CD4-positive, alpha-beta T cell treated with Interferon gamma for 1 hour (primary cell): ENCODE data around the gene TBC1D14.

ENCODE experiments used
- DNase-seq: peaks from one replicate; pipeline ENCODE4 v3.0.0-alpha.2; 2020

The TBC1D14 gene

DNA sequence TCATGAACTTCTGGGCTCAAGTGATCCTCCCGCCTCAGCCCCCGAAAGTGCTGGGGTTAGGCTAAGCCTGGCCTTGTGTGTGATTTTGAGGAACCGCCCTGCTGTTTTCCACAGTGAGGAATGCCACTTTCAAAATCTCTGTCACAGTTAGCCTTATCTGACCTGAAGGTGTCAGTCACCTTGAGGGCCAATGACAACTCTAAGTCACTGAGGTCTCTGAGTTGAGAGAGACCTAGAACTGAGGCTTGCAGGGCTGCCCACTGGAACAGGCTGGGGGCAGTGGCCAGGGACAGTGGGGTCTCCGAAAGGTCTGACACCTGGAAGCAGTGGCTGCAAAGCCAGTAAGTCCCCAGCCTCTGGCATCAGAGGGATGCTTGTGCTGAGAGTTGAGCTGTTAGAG, 139.7 kb downstream of the TBC1D14 start:
- no peak for DNase-seq

DNA sequence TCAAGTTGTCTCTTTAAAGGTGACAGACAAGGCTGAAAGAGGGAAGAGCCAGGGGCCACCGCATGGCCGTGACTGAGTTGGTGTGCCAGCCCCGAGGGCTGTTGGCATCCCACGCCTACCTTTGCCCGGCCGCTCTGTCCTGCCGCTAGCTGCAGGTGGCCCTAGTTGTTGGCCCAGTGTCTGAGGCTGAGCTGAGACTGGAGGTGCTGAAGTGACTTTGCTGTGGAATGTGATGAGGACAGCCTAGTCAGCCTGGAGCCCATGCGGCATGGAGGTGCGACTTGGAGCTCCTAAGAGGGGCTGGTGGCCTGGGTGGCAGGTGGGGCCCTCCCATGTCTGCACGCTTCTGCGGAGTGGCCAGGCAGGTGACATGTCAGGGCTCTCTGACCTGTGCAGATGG, 140.1 kb downstream of the TBC1D14 start:
- DNase-seq = no peak

DNA sequence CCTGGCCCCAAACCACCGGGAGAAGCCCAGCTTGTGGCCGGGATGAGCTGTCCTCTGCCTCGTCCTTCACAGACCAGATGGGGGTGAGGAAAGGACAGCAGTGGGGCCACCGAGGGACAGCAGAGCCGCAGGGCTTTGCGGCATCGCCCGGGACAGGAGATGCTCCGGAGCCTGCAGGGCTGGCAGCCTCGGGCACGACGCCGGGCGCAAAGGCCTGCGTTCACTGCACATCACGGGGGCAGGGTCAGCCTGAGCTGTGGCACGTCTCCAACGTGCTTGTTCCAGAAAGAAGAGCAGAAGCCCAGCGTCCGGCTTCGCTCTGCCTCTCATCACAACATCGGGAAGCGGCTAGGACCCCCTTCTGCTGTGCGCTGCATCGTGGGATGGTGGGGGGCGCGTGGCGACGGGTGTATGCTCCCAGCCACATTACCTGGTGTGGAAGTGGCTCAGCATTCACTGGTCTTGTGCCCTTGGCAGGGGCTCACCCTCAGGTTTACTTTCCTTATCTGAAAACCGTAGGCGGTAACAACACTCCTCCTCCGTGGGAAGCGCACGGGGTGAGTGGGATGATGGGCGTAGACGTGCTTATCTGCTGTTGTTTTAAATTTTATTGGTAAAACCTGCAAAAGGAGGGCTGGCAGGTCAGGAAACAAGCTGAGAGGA, 141.0 kb downstream of the TBC1D14 start:
- no peak for DNase-seq

DNA sequence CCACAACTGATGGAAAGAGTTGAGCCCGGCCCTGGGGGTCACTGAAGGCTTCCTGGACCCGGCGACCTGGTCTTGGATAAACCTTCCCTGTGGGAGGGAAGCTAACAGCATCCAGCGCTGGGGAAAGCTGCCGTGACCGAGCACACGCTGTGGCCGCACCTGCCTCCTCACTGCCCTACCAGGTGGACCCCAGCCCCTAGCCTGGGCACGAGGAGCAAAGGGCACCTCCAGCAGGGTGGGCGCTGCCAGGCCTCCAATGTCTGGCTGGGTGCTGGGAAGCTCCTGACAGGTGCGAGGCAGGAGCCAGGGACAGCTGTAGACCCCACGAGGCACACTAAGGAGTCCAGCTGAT, 141.5 kb downstream of the TBC1D14 start:
- DNase-seq = no peak

GRCh38 chr4:7051905-7052304, 142.3 kb downstream of the TBC1D14 start:
- no peak for DNase-seq

GRCh38 chr4:7052313-7052712, 142.7 kb downstream of the TBC1D14 start:
- no peak for DNase-seq

- DNase-seq = peak; percentile 55
Observed at GRCh38 chr4:7052923-7053715, 143.5 kb downstream of the TBC1D14 start.

- DNase-seq = no peak
Observed at GRCh38 chr4:7054106-7054880, 144.7 kb downstream of the TBC1D14 start.

DNA sequence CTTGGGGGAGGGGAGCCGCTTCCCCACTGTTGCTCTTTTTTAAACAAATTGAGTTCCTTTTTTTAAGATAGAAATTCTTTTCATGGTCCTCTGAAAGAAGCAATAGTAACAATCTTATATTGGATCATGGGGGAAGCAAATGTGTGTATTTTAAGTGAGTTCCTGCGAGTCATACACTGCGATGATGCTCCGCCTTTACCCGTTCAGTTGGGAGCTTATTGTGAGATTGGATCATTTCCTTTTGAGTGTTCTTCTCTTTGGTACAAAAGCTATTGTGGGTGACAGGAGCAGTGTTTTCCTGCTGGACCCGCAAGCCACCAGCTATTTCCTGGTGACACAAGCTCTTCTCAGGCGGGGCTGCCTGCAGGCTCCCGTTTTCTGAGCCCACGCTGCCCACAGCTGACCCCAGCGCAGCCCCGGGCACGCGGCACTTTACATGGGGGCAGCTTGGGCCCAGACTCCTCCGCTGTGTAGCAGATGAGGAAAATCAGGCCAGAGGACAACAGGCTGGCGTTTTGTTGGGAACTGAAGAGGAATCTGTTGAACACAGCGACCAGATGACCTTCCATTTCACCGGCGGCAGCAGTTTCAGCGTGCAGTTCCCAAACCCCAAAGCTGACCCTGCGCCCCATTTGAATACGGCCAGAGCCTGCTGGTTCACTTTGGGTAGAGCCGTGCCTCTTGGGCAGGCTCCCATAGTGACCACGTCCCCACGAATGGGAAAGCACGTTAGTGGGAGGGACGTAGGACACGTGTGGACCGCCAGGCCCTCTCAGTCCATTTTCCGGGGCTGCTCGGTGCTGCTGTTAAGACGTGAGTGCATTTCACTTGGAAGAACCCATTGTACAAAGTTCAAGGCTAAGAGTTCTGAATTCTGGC, 145.7 kb downstream of the TBC1D14 start:
- DNase-seq = no peak

GRCh38 chr4:7055990-7056325, 146.3 kb downstream of the TBC1D14 start:
- no peak for DNase-seq

GRCh38 chr4:7058792-7059191, 149.2 kb downstream of the TBC1D14 start:
- no peak for DNase-seq

- DNase-seq = no peak
Observed at GRCh38 chr4:7059662-7060061, 150.0 kb downstream of the TBC1D14 start.

DNA sequence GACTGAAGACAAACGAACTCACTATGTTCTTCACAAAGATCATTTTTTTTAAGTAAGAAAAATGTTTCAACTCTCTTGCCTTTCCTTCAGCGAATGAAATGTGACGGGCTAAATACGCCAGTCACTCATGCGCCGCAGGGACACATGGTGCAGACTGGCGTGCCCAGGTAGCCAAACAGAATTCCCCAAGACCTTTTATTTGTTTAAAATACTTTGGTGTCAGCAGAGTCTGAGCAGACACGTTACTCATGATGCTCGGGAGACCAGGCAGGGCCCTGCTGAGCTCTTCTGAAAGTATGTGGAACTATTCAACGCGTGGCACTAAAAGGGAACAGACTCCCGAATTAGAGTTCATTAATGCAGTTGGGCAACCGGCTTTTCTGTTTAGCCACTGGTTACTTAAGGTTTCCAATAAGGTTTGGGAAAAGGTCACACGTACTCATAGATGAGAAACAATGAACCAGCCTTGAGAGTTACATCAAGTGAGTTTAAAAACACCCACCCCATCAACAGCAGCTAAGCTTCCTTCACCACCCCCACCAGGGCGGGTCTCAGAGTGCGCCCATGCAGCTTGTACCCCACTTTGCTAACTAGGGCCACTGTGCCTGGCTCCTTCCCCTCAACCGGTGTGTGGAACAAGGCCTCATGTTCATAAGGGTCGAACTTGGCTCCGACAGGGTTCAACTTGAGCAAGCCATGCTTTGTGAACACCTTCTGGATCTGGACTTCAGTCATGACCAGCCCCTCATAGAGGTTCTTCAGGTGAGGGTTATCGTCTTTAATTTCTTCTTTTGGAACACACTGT, 150.9 kb downstream of the TBC1D14 start:
- DNase-seq = no peak

DNA sequence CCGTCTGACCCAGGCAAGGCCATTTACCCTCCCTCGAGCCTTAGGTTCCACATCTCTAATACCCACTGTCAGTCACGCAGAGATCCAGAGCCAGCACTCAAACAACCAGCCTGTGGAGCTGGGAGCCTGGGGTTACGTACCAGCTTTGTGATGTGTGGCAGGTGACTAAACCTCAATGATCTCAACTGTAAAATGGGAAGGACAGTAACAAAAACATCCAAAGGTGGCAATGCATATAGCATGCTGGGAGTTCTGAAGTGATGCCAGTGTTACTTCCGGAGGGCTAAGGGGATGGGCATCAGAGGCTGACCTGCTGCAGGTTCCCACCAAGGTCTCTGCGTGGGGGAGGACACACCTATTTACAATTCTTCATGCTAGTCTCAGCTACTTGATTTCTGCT, 152.2 kb downstream of the TBC1D14 start:
- DNase-seq = no peak

DNA sequence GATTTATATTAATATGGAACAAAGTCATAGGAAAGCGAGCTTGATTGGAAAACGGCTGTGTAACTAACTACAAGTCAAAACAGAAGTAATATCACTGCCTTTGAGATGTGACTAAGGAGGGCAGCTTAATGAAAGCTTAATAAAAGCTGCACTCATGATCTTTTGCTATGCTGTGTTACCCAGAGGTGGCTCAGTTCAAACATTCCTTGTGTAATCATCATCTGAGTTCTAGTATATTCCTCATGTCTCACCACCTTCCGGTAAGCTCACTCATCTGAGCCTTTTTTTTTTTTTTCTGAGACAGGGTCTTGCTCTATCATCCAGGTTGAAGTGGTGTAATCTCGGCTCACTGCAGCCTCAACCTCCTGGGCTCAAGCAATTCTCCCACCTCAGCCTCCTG, 153.2 kb downstream of the TBC1D14 start:
- DNase-seq = no peak

DNA sequence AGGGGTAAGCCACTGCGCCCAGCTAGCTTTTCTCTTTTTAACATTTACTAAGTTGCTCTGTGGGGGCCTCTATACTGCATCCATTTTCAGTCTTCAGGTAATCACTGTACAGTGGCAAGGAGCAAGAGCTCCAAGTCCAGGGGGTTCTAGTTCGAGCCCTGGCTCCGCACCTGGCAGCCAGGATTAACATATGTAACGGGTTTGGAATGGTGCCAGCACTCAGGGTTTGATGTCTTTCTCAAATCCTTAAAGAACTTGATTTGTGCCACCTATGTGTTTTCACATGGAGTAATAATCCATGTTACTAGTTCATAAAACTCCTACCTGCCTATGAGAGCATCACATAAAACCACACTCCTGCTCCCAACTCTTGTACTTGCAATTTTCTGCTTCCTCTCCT, 153.7 kb downstream of the TBC1D14 start:
- DNase-seq = no peak

DNA sequence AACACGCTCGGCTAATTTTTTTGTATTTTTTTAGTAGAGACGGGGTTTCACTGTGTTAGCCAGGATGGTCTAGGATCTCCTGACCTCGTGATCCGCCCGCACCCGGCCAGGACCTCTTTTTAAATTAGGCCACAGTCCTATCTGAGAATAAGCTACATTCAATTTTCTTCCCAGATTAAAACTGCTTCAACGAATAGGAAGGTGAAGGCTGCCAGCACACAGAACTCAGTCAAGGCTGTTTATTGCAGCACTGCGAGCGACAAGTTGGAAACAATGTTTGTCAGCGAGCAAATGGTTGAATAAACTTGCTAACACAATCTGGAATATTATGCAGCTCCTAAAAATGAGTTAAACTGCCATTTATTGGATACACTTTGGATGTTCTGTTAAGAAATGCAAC, 156.4 kb downstream of the TBC1D14 start:
- DNase-seq = no peak

DNA sequence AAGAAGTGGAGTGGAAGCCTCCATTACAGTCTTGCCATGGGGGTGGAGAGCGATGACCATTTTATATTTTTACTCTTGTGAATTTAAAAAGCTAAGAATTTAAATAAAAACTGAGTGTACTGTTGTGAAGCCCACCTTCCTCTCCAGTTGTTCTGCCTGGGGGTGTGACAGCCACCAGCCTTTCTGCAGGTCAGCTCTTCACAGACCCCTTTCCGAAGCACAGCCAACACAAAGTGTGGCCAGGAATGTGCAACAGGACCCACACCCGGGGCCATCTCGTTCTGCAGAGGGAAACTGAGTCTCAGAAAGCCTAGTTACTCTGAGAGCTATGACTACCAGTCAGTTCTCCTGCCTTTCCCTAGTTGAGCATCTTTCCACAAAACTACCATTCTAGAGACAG, 156.9 kb downstream of the TBC1D14 start:
- DNase-seq = no peak

GRCh38 chr4:7067126-7067451, 157.5 kb downstream of the TBC1D14 start:
- no peak for DNase-seq

- DNase-seq = peak; percentile 99
Observed at GRCh38 chr4:7067452-7068278, 158.0 kb downstream of the TBC1D14 start, which contains the start of gene GRPEL1. Gene GRPEL1, minus strand, starts transcription at chr4:7068064. Its CDS starts 32 bp downstream, at chr4:7068032.

DNA sequence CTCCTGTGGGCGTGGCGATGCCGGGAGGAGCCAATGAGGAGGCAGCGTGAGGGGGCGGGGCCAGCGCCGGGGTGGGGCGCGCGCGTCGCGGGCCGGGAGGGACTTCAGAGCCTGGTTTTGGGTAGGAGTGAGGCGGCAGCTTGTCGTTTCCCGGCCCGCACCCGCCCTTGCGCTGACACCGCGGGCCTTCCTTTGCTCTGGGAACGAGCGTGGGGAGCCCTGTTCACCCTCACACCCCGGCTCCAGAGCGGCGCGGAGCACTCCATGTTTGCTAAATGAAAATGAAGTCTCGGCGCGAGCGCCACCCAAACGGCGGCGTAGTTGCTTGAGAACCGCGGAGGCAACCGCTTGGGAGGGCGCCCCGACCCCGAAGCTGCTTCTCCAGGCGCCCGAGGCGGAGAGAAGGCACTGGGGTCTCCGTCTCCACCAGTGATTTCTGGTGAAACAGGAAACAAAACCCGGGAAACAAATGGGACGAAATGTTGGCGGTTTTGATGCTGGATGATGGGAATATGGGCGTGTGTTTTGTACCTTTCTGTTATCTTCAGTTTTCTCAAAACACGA, 158.7 kb downstream of the TBC1D14 start:
- DNase-seq = no peak
